ENCODE measurements around the gene CLDN10. TPM values are rescaled to one million over a fixed set of nuclear protein-coding genes. Genes with fewer than 3 reads are reported as not detected.

CLDN10 gene
- total RNA-seq (2022; extraction: Qiagen RNA extraction; ENCODE audit: low read depth) = 0.19 to 0.45 TPM (median 0.25 TPM) in 5 replicates

GRCh38 chr13:95552539-95553441, at the start of gene CLDN10:
CLDN10 (plus strand) TSS chr13:95552720; CDS start chr13:95552754, 34 bp downstream.

Other genes starting within 250 kb of the CLDN10 start
- 11.5 to 16.6 TPM (median 14.3 TPM) in 5 replicates for gene DZIP1, start 92.0 kb downstream of the CLDN10 start, total RNA-seq (2022; extraction: Qiagen RNA extraction; ENCODE audit: low read depth)
- gene DNAJC3, start 124.4 kb downstream of the CLDN10 start, total RNA-seq (2022; extraction: Qiagen RNA extraction; ENCODE audit: low read depth) = 14.1 to 17.6 TPM (median 15.1 TPM) in 5 replicates